CD4-positive, alpha-beta T cell treated with Interleukin-1 beta for 1 hour (primary cell): ENCODE data around the gene ZSWIM3.

ENCODE experiments used
- DNase-seq, 2 donors: peaks; one replicate each; pipeline ENCODE4 v3.0.0-alpha.2; 2020 to 2022

ZSWIM3 gene

DNA sequence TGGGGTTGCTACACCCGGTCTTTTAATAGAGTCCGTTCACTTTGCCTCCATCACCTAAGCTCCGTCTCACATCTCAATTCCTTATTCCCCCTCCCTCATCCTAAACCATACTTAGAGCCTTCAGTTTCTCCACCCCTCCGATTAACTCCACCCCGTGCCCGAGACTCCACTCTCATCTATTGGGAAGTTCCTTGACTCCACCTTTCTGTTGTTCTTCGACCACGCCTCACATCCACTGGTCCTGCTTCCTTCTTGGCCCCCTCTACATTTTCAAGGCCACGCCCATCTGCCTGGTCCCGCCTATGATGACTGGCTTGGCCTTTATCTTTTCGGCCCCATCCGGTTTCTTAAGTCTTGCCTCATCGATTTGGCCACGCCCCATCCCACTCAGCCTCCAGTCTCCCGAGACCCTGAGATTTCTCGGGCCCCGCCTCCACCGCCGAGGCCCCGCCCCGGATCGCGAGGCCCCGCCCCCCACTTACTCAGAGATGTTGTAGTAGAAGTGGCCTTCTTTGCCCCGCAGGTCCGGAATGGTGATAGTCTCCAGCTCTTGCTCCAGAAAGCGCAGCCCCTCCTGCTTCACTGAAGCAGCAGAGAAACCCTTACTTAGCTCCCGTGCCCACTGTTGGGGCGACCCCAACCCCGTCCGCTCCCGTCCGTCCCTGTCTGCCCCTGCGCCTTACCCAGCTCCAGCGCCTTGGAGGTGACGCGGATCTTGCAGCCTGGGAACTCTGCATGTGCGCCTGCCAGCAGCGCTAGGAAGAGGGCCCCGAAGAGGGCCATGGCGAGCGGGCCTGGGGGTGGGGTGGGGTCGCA, 53.5 kb downstream of the ZSWIM3 start:
- DNase-seq: peak; percentile 92 to 95

DNA sequence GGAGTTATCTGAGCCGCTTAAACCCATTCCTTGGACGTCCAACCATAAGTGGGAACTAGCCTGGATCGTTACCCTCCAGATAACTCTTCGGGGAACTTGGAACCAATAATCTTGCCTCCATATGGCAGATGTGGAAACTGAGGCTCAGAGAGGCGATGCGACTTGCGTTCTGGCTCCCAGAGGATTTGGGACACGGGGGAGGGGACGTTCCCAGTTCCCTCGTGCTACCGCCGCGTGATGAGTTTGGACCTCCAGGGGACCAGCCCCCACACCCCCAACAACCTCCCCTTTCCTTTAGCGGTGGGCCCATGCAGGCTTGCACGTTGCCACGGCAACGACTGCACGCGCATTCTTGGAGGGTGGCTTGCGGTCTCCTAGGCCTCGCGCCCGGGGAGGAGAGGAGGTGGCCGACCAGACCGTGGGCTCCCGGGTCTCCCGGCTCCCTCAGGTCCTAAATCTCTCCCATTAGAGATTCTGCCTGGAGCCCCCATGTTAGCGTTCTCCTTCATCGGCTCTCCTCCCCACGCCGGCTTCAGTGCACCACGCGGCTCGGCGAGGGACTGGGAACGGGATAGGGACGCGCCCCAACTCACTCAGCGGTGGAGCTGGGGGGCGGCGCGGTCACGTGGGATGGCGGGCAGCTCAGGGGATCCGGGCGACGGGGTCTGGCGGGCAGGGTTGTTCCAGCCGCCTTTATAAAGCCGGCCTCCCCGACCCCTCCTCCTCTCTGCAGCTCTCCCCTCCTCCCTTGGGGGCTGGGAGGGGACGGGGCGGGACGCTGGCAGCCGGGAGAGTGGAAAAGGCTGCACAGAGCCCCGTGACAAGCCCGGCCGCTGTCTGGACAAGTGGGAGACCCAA, 54.3 kb downstream of the ZSWIM3 start, which contains the start of gene PLTP:
TSS of gene PLTP (minus strand) at position 670 of the 858 bp plus-strand sequence. CDS start 703 bp downstream, outside the sequence.
- peak; percentile 43 to 47 for DNase-seq

DNA sequence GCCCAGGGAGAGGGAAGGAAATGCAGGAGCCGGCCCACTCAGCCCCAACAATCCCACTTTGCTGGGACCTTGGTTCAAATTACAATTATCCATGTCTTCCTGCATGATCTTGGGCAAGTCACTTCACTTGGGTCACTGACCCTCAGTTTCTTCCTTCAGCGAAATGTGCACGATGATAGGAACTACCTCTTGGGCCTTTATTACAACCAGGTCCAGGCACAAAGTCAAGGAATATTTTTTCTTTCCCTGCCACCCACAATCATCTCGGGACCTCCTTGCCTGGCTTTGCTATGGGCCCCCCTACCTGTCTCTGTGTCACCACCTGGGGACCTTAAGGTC, 54.9 kb downstream of the ZSWIM3 start:
- DNase-seq: no peak

DNA sequence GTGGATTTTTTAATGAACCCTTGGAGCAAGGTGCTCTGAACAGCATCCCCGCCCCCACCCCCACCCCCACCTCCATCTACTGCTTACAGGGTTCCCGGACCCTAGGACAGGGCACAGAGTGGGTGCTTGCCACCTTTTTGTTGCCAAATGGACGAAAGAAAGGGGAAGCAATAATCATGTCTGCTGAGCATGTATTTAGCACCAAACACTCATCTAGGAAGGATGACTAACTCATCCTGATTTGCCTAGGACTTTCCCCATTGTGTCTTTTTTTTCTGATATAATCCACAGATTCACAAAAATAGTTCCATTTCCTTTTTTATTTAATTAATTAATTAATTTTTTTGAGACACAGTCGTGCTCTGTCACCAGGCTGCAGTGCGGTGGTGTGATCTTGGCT, 55.7 kb downstream of the ZSWIM3 start:
- no peak for DNase-seq

GRCh38 chr20:45917790-45918141, 60.4 kb downstream of the ZSWIM3 start:
- no peak for DNase-seq

DNA sequence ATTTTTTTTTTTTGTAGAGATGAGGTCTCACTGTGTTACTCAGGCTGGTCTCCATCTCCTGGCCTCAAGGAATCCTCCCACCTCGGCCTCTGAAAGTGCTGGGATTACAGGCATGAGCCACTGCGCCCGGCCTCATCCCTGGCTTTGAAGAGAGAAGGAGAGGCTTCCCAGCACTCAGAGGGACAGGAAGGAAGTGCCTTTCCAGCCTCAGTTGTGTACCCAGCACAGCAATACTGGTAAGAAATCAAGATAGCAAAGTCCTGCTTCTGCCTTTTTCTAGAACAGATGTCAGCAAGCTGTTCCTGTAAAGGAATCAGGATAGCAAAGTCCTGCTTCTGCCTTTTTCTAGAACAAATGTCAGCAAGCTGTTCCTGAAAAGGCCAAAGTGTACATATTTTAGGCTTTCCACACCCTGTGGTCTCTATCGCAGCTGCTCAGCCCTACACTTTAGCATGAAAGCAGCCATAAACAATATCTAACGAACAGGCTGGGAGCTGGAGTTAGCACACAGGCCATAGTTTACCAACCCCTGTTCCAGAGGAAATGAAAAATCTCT, 60.8 kb downstream of the ZSWIM3 start:
- no peak for DNase-seq

DNA sequence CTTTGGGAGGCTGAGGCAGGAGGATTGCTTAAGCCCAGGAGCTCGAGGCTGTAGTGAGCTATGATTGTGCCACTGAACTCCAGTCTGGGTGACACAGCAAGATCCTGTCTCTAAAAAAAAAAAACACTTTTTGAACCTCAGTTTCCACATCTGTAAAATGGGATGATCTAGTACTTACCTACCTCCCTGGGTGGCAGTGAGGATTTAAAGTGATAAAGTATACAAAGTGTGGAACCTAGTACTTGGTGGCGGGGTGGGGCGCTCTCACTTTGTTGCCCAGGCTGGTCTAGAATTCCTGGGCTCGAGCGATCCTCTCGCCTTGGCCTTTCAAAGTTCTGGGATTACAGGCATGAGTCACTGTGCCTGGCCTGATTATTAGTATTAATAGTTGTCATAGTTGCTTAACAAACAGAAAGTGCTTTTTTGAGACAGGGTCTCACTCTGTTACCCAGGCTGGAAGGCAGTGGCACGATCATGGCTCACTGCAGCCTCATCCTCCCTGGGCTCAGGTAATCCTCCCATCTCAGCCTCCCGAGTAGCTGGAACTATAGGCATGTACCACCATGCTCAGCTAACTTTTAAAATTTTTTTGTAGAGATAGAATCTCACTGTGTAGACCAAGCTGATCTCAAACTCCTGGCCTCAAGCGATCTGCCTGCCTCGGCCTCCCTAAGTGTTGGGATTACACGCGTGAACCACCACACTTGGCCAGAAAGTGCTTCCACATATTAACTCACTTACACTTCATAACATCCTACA, 61.5 kb downstream of the ZSWIM3 start:
- no peak for DNase-seq

DNA sequence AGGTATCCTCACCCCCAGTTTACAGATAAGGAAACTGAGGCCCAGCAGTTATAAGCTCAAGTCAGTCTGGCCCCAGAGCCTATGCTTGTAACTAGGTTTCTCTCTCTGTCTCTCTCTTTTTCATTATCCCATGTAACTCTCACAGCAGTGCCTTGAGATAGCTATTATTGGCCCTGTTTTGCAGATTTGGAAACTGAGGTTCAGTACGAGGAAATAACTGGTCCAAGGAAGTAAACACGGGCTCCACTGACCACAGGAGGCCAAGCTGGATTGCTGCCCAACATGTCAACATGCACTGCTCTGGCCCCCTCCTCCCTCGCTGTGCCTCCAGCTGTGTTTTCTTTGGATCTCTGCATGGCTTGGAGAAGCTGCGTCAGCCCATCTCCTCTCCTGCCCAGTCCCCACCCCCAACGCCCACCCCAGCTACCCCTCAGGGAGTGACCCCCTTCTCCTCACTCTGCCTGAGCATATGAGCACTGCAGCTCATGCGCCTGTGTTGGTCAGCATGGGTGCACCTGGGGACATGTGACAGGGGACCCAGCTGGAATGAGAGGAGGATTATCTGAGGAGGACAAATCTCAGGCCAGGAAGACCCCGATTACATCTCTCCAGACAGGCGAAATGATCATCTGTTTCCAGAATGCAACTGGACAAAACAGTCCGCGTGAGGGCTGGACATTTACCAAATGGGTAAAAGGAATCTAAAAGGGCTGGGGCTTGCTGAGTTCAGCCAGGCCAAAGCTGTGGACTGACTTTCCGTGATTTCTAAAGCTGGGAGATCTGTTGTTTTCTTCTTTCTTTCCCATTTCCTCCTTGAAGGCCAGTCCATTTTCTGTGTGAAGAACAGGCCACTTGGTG, 62.4 kb downstream of the ZSWIM3 start:
- no peak for DNase-seq

GRCh38 chr20:45920462-45921336, 63.3 kb downstream of the ZSWIM3 start:
- DNase-seq: no peak

DNA sequence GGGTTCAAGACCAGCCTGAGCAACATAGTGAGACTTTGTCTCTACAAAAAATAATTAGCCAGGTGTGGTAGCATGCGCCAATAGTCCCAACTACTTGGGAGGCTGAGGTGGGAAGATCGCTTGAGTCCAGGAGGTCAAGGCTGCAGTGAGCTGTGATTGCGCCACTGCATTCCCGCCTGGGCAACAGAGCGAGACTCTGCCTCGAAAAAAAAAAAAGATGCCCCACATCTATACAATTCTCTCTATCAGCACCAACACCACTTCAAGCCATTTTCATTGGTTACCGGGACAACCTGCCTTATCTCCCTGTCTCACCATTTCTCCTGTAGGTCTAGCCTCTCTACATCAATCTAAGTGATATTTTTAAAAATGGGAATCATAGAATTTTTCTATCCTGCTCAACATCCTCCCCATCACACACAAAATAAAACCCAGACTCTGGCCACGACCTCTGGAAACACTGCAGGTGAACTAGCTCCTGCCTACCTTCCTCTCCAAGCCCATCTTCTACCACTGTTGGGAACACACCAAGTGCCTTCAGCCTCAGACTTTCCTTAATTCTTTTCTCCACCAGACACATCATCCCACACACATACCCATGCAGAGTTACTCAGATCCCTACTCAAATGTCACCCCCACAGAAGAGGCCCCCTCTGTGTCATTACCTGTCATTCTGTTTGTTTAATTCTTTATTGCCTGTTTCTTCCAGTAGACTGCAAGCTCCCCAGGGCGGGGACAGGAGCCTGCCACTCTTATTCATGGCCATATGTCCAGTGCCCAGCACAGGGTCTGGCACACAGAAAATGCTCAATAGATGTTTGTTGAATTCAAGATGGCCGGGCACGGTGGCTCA, 64.1 kb downstream of the ZSWIM3 start:
- no peak for DNase-seq

DNA sequence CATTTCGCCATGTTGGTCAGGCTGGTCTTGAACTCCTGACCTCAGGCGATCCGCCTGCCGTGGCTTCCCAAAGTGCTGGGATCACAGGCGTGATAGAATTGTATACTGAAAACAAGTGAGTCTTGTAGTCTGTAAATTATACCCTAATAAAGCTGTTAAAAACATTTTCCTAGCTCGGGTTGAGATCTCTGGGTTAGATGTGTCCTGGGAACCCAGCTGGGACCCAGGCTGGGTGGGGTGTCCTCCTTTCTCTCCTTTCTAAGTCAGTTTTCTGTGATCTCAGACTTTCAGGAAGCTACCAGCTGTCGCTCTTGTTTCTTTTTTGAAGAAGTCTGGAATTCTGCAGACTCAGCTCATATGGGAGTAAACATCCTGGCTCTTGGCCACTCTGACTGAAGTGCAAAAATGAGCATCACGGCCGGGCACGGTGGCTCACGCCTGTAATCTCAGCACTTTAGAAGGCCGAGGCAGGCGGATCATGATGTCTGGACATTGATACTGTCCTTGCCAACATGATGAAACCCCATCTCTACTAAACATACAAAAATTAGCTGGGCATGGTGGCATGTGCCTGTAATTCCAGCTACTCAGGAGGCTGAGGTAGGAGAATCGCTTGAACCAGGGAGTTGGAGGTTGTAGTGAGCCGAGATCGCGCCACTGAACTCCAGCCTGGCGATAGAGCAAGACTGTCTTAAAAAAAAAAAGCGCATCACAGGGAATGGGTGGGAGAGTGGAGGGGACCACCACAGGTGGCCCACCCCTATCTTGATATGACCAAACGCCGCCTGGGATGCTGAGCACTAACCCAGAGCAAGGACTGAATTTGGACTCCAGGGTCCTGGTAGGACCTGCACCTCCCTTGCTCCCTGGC, 67.2 kb downstream of the ZSWIM3 start:
- no peak for DNase-seq

- no peak for DNase-seq
These were observed 68.5 kb downstream of the ZSWIM3 start for GRCh38 chr20:45925821-45926506.

DNA sequence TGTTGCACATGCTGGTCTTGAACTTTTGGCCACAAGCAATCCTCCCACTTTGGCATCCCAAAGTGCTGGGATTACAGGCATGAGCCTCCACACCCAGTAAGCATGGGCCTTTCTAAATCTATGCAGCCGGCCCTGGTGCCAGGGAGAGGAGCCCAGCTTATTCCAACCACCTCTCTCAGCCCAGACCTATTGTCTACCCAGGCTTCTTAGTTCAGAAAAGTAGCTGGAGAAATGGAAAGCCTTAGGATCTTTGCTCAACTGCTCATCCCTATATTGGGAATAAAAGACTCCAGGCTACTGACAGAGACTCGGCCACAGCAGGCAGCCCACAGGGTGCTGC, 69.3 kb downstream of the ZSWIM3 start:
- no peak for DNase-seq

DNA sequence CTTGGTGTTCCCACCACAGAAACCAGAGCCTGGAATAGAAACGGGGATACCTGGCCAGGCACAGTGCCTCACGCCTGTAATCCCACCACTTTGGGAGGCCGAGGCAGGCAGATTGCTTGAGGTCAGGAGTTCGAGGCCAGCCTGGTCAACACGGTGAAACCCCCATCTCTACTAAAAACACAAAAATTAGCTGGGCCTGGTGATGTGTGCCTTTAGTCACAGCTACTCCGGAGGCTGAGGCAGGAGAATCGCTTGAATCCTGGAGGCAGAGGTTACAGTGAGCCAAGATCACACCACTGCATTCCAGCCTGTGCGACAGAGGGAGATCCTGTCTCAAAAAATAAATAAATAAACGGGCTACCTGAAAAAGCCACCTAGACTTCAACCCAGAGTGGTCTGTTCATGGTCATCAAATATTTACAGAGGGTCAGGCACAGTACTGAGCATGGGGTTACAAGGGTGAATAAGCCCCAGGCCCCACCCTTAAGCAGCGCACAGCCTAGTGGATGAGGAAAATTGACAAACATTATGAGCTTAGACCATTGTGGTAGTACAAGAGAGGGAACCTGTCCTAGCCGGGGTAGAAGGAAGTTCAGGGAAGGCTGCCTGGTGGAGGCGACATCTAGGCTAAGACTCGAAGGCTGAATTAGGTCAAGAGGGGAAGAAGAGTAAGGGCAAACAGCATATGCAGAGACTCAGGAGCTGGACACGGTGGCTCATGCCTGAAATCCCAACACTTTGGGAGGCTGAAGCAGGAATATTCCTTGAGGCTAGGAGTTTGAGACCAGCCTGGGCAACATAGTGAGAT, 69.9 kb downstream of the ZSWIM3 start:
- DNase-seq: no peak
